ENCODE data around the gene PIK3CB. TPM values are rescaled to one million over a fixed set of nuclear protein-coding genes. Genes with fewer than 3 reads are reported as not detected.

The PIK3CB gene
- total RNA-seq, 2 donors from 2014 or later: 27.5 to 28.9 TPM

- no peaks in the 10 kb centered on the region for H3K27me3 ChIP-seq (replicated peaks; ENCODE audit: insufficient read depth)
- H3K36me3 ChIP-seq: no peaks in the 10 kb centered on the region
- no peak for DNase-seq (ENCODE audit: low spot score)
- no peak overlapping the region for H3K27ac ChIP-seq
- TF ChIP-seq, protein P1, sequence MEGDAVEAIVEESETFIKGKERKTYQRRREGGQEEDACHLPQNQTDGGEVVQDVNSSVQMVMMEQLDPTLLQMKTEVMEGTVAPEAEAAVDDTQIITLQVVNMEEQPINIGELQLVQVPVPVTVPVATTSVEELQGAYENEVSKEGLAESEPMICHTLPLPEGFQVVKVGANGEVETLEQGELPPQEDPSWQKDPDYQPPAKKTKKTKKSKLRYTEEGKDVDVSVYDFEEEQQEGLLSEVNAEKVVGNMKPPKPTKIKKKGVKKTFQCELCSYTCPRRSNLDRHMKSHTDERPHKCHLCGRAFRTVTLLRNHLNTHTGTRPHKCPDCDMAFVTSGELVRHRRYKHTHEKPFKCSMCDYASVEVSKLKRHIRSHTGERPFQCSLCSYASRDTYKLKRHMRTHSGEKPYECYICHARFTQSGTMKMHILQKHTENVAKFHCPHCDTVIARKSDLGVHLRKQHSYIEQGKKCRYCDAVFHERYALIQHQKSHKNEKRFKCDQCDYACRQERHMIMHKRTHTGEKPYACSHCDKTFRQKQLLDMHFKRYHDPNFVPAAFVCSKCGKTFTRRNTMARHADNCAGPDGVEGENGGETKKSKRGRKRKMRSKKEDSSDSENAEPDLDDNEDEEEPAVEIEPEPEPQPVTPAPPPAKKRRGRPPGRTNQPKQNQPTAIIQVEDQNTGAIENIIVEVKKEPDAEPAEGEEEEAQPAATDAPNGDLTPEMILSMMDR (IDR thresholded peaks at IDR 0.05): no peak
- TF ChIP-seq POLR2AphosphoS5 (IDR thresholded peaks at IDR 0.05): no peak
- no peak for TF ChIP-seq POLR2A (IDR thresholded peaks at IDR 0.05)
- H3K4me1 ChIP-seq (replicated peaks): no peaks in the 10 kb centered on the region
- no peaks in the 10 kb centered on the region for H3K9me3 ChIP-seq
- intact Hi-C loops (cut with DNase I): no loop called here
- H3K4me3 ChIP-seq: no peak overlapping the region
- WGBS: 76% methylated on average over 4 of the region's 4 CpGs
Measured at GRCh38 chr3:138640537-138640936, 194.2 kb downstream of the PIK3CB start.

DNA sequence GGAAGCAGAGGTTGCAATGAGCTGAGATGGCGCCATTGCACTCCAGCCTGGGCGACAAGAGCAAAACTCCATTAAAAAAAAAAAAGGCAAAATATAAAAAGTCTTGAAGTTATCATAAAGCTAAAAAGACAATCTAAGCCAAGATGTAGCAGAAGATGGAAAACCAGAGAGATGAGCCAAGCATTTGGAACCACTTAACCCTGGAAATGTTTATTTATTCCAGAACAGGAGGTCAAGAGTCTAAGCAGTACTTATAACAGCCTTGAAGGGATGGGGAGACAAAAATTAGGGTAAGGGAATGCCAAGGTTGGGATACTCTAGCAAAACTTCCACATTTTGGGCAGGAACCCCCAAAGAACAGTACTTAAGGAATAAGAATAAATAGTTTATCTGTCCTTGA lies 196.1 kb downstream of the PIK3CB start:
- H3K27me3 ChIP-seq (replicated peaks; ENCODE audit: insufficient read depth): no peaks in the 10 kb centered on the region
- 75% methylated on average over 2 of the region's 2 CpGs for WGBS

DNA sequence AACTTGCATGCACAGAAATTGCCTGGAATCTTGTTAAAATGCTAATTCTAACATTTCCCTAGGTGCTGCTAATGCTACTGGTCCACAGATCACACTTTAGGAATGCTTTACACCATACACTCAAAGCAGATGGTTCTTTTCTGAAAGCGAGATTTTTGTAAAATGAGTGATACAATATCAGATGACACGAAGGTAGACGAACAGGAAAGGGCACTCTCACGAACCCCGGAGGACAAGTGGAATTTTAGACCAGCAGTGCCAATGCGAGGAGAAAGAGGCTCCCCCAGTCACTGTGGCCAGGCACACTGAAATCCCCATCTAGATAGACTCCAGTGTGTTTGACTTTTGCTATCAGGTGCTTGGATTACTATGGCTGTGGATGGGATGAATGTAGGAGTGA lies 205.2 kb downstream of the PIK3CB start:
- 70% methylated on average over 6 of the region's 6 CpGs for WGBS
- no peak overlapping the region for H3K4me3 ChIP-seq
- no peaks in the 10 kb centered on the region for H3K27me3 ChIP-seq (replicated peaks; ENCODE audit: insufficient read depth)
- no peak overlapping the region for H3K27ac ChIP-seq
- peaks cover 0 to 2% of the 10 kb centered on the region in 2 donors for H3K36me3 ChIP-seq
- no peak for DNase-seq (ENCODE audit: low spot score)
- H3K4me1 ChIP-seq (replicated peaks): no peaks in the 10 kb centered on the region
- H3K9me3 ChIP-seq: no peaks in the 10 kb centered on the region
- TF ChIP-seq, protein P1 (IDR thresholded peaks at IDR 0.05): no peak
- TF ChIP-seq POLR2A (IDR thresholded peaks at IDR 0.05) (no peak), POLR2AphosphoS5 (IDR thresholded peaks at IDR 0.05) (no peak)
- intact Hi-C loops (cut with DNase I): no loop called here

More for the DNA sequence above, 196.1 kb downstream of the PIK3CB start:
- TF ChIP-seq POLR2A (IDR thresholded peaks at IDR 0.05): no peak
- TF ChIP-seq, protein P1 (IDR thresholded peaks at IDR 0.05): no peak
- no peak for TF ChIP-seq POLR2AphosphoS5 (IDR thresholded peaks at IDR 0.05)
- H3K27ac ChIP-seq: no peak overlapping the region
- H3K4me1 ChIP-seq (replicated peaks): no peaks in the 10 kb centered on the region
- intact Hi-C loops (cut with DNase I): no loop called here
- no peak for DNase-seq (ENCODE audit: low spot score)
- H3K36me3 ChIP-seq: no peaks in the 10 kb centered on the region
- no peaks in the 10 kb centered on the region for H3K9me3 ChIP-seq
- no peak overlapping the region for H3K4me3 ChIP-seq

DNA sequence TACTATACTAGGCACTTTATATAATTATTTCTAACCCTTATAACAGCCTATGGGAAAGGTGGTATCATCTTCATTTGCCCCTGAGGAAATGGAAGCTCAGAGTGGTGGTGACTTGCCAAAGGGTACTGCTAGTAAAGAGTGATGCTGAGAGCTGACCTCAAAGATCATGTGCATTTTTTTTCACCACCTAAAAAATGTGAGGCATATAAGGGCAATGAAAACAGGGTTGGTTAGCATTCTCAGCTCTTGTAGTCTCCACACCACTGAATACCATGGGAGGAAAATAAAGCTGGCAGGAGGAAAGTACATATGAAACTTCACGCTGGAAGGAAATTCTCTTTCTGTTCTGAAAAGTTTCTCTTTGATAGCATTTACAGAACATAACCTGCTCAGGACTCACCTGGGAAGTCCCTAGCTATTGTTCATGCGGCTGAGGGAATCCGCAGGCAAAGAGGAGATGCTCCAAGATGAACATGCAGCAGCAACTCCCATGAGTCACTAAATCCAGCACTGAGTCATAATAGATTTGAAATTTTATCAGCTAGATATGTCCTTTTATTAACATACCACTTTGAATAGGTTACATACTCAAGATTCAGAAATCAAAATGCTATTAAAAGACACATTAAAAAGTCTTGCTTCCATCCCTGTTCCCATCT lies 208.9 kb downstream of the PIK3CB start:
- Histone ChIP-seq H3K27ac (no peak overlapping the region), H3K9me3 (no peaks in the 10 kb centered on the region), H3K27me3 (replicated peaks; ENCODE audit: insufficient read depth) (no peaks in the 10 kb centered on the region), H3K36me3 (peaks cover 0 to 2% of the 10 kb centered on the region in 2 donors), H3K4me3 (no peak overlapping the region), H3K4me1 (replicated peaks) (no peaks in the 10 kb centered on the region)
- DNase-seq (ENCODE audit: low spot score): no peak
- TF ChIP-seq, protein P1 (IDR thresholded peaks at IDR 0.05): no peak
- TF ChIP-seq POLR2A (IDR thresholded peaks at IDR 0.05) (no peak), POLR2AphosphoS5 (IDR thresholded peaks at IDR 0.05) (no peak)
- 59% methylated on average over 3 of the region's 3 CpGs for WGBS
- intact Hi-C loops (cut with DNase I): no loop called here

DNA sequence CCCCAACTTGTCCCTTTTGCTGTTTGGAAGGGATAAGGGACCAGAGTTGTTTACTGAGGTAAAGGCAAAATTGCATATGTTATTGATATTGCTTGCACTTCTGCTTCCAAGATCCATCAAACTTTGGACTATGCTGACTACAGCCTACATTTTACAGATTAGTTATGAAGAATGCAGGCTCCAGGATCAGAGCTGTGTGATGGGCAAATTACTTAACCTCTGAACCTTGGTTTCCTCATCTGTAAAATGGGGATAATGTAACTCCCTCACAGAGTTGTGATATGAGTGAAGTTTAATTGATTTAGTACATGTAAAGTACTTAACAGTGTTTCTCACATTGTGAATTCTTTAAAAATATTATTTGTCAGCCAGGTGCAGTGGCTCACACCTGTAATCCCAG lies 210.2 kb downstream of the PIK3CB start:
- H3K36me3 ChIP-seq: peaks cover 0 to under 1% of the 10 kb centered on the region in 2 donors
- H3K27me3 ChIP-seq (replicated peaks; ENCODE audit: insufficient read depth): no peaks in the 10 kb centered on the region
- intact Hi-C loops (cut with DNase I): no loop called here
- H3K9me3 ChIP-seq: no peaks in the 10 kb centered on the region
- no peak for DNase-seq (ENCODE audit: low spot score)
- no peaks in the 10 kb centered on the region for H3K4me1 ChIP-seq (replicated peaks)
- H3K27ac ChIP-seq: no peak overlapping the region
- TF ChIP-seq, protein P1 (IDR thresholded peaks at IDR 0.05): no peak
- TF ChIP-seq POLR2A (IDR thresholded peaks at IDR 0.05) (no peak), POLR2AphosphoS5 (IDR thresholded peaks at IDR 0.05) (no peak)
- H3K4me3 ChIP-seq: no peak overlapping the region

All from prostate gland (tissue), 2 donors.